GM23338 (cell line): ENCODE data around the gene UROS. TPM values are rescaled to one million over a fixed set of nuclear protein-coding genes. Genes with fewer than 3 reads are reported as not detected.

Source experiments
- ATAC-seq: fragments of 200-7000 bp; cut with Tn5 transposase; 3 replicates; pipeline ENCODE4 v1.9.1; 2020
- DNase-seq: peaks from one replicate; pipeline ENCODE4 v3.0.0-alpha.2; 2015; ENCODE audit warnings: low spot score
- H2AFZ ChIP-seq: fragments of 200-600 bp; sonication (generic); 2 replicates; pipeline ENCODE4 v1.8.0; 2016; ENCODE audit warnings: antibody characterized with exemption, mild to moderate bottlenecking, moderate library complexity
- H3F3A ChIP-seq: fragments of 200-600 bp; sonication (generic); replicated peaks from 2 replicates; pipeline ENCODE4 v1.8.0; 2017; ENCODE audit warnings: antibody characterized with exemption, mixed run types, low read depth
- H3K27ac ChIP-seq: fragments of 200-600 bp; sonication (generic); 2 replicates; pipeline ENCODE4 v1.6.1; 2016; ENCODE audit warnings: low read depth
- H3K27me3 ChIP-seq: fragments of 200-600 bp; sonication (generic); 2 replicates; pipeline ENCODE4 v1.8.0; 2016; ENCODE audit warnings: mild to moderate bottlenecking, mixed run types, moderate library complexity; ENCODE audit not compliant: insufficient read depth
- H3K36me3 ChIP-seq: fragments of 200-600 bp; sonication (generic); 2 replicates; pipeline ENCODE4 v1.8.0; 2016; ENCODE audit warnings: mild to moderate bottlenecking; ENCODE audit not compliant: insufficient read depth
- H3K4me1 ChIP-seq: fragments of 200-600 bp; sonication (generic); 2 replicates; pipeline ENCODE4 v1.8.0; 2016; ENCODE audit warnings: mild to moderate bottlenecking, moderate library complexity; ENCODE audit not compliant: insufficient read depth
- H3K4me2 ChIP-seq: fragments of 200-600 bp; sonication (generic); 2 replicates; pipeline ENCODE4 v1.7.1; 2017; ENCODE audit warnings: mixed run types
- H3K4me3 ChIP-seq: fragments of 200-600 bp; sonication (generic); 2 replicates; pipeline ENCODE4 v1.6.1; 2016; ENCODE audit warnings: mixed run types
- H3K79me2 ChIP-seq: fragments of 200-600 bp; sonication (generic); replicated peaks from 2 replicates; pipeline ENCODE4 v1.8.0; 2017; ENCODE audit warnings: mild to moderate bottlenecking; ENCODE audit not compliant: insufficient read depth
- H3K9me2 ChIP-seq: fragments of 200-600 bp; sonication (generic); 2 replicates; pipeline ENCODE4 v1.8.0; 2017; ENCODE audit not compliant: insufficient read depth
- H4K20me1 ChIP-seq: fragments of 200-600 bp; sonication (generic); replicated peaks from 2 replicates; pipeline ENCODE4 v1.8.0; 2017; ENCODE audit warnings: mild to moderate bottlenecking; ENCODE audit not compliant: insufficient read depth
- H3K27ac Mint-ChIP-seq: 2 replicates; pipeline ENCODE4 v1.8.0; 2020; ENCODE audit warnings: inconsistent platforms, mild to moderate bottlenecking, moderate library complexity, mixed read lengths
- H3K27me3 Mint-ChIP-seq: 3 replicates; pipeline ENCODE4 v1.8.0; 2022; ENCODE audit warnings: low read depth, mild to moderate bottlenecking, moderate library complexity, mixed read lengths, inconsistent platforms; ENCODE audit not compliant: insufficient read depth, poor library complexity
- H3K36me3 Mint-ChIP-seq: 3 replicates; pipeline ENCODE4 v1.8.0; 2021; ENCODE audit warnings: low read depth, mild to moderate bottlenecking, inconsistent platforms, moderate library complexity, mixed read lengths
- H3K4me1 Mint-ChIP-seq: 3 replicates; pipeline ENCODE4 v1.8.0; 2020; ENCODE audit warnings: mild to moderate bottlenecking, inconsistent platforms, mixed read lengths
- H3K4me3 Mint-ChIP-seq: 3 replicates; pipeline ENCODE4 v1.8.0; 2021; ENCODE audit warnings: moderate library complexity, mild to moderate bottlenecking, inconsistent platforms, mixed read lengths
- H3K9me3 Mint-ChIP-seq: 3 replicates; pipeline ENCODE4 v1.8.0; 2020; ENCODE audit warnings: moderate library complexity, mild to moderate bottlenecking, inconsistent platforms, mixed read lengths
- CREB1 ChIP-seq: fragments of 250-450 bp; sonication (Bioruptor Pico); IDR thresholded peaks from 2 replicates; pipeline ENCODE4 v1.5.0; 2020; ENCODE audit warnings: low read depth, mild to moderate bottlenecking, moderate library complexity
- CTCF ChIP-seq, 2 experiments: fragments of 200-600 bp in 1 of 2; sonication (generic) in 1 of 2; conservative IDR thresholded peaks; 2 replicates each; pipeline versions ENCODE4 v1.5.1 to v1.6.1; 2016 to 2017; ENCODE audit warnings: antibody characterized with exemption in 2 of 2, low read depth in 2 of 2, mild to moderate bottlenecking in 2 of 2, moderate library complexity in 1 of 2
- ETS1 ChIP-seq: IDR thresholded peaks from 2 replicates; pipeline ENCODE4 v1.6.1; 2016; ENCODE audit warnings: antibody characterized with exemption
- EZH2 ChIP-seq: fragments of 200-600 bp; sonication (generic); IDR thresholded peaks from one replicate; pipeline ENCODE4 v1.8.0; 2017; ENCODE audit warnings: antibody characterized with exemption, mild to moderate bottlenecking, low read depth; ENCODE audit not compliant: unreplicated experiment
- EZH2phosphoT487 ChIP-seq: fragments of 200-600 bp; sonication (generic); IDR thresholded peaks from one replicate; pipeline ENCODE4 v1.8.1; 2018; ENCODE audit warnings: antibody characterized with exemption; ENCODE audit not compliant: unreplicated experiment
- JUNB ChIP-seq: IDR thresholded peaks from one replicate; pipeline ENCODE4 v1.6.1; 2016; ENCODE audit warnings: antibody characterized with exemption; ENCODE audit not compliant: unreplicated experiment
- NANOG ChIP-seq: IDR thresholded peaks from 2 replicates; pipeline ENCODE4 v1.6.1; 2016; ENCODE audit warnings: antibody characterized with exemption, borderline replicate concordance
- POLR2AphosphoS5 ChIP-seq: IDR thresholded peaks from 2 replicates; pipeline ENCODE4 v1.6.1; 2016; ENCODE audit warnings: antibody characterized with exemption, low read depth
- REST ChIP-seq: IDR thresholded peaks from one replicate; pipeline ENCODE4 v1.6.1; 2018; ENCODE audit warnings: antibody characterized with exemption; ENCODE audit not compliant: unreplicated experiment
- STAT1 ChIP-seq: IDR thresholded peaks from one replicate; pipeline ENCODE4 v1.6.1; 2016; ENCODE audit warnings: antibody characterized with exemption; ENCODE audit not compliant: unreplicated experiment
- ZNF114 ChIP-seq: fragments of 250-450 bp; sonication (Bioruptor Pico); IDR thresholded peaks from 2 replicates; pipeline ENCODE4 v1.5.0; 2020; ENCODE audit warnings: mild to moderate bottlenecking, moderate library complexity
- ZNF331 ChIP-seq: fragments of 250-450 bp; sonication (Bioruptor Pico); IDR thresholded peaks from 2 replicates; pipeline ENCODE4 v1.5.0; 2020; ENCODE audit warnings: low read depth, mild to moderate bottlenecking, moderate library complexity
- ZNF462 ChIP-seq: fragments of 250-450 bp; sonication (Bioruptor Pico); IDR thresholded peaks from 2 replicates; pipeline ENCODE4 v1.5.0; 2020; ENCODE audit warnings: mild to moderate bottlenecking, moderate library complexity
- polyA plus RNA-seq: library from polyadenylated mRNA; unstranded; fragments of >200 nt; fragmentation: Nextera tagmentation; extraction: Ambion mirVana; gene quantifications from 2 replicates; pipeline ENCODE4 v1.2.1, GENCODE V29; 2016
- total RNA-seq: library from RNA; depleted of rRNA; stranded (reverse); fragments of >200 nt; shearing (Covaris generic); gene quantifications from 2 replicates; pipeline ENCODE4 v1.2.3, GENCODE V29; 2014

The UROS gene
- total and polyA plus RNA-seq, 2 experiments from 2014 or later = 41.3 to 43.4 TPM

GRCh38 chr10:125836746-125837145 lies 13.7 kb upstream of the UROS start:
- no peaks in the 10 kb centered on the region for H3K9me2 ChIP-seq
- 0 out of 2 replicates have a peak, but pooled peaks cover 4% of the 10 kb centered on the region for H3K79me2 ChIP-seq
- no peak for DNase-seq
- no peak overlapping the region for H2AFZ ChIP-seq
- TF ChIP-seq ETS1 (no peak), ZNF114 (CRISPR knock-in tag) (no peak), STAT1 (no peak), ZNF331 (CRISPR knock-in tag) (no peak), NANOG (no peak), EZH2 (no peak), ZNF462 (CRISPR knock-in tag) (no peak), CTCF (conservative IDR thresholded peaks at IDR 0.05; ENCODE audit: low read depth in 2 of 2) (no peak), REST (no peak), CREB1 (CRISPR knock-in tag) (no peak), JUNB (no peak), POLR2AphosphoS5 (no peak), EZH2phosphoT487 (no peak)
- H3K36me3 Mint-ChIP-seq = peaks cover 73% of the 10 kb centered on the region
- H3K36me3 ChIP-seq = peaks cover 40% of the 10 kb centered on the region
- H3K4me1 Mint-ChIP-seq = no peaks in the 10 kb centered on the region
- no peak overlapping the region for H3K27ac Mint-ChIP-seq
- no peak overlapping the region for H3K4me3 ChIP-seq
- no peaks in the 10 kb centered on the region; the same call in none of the 2 replicates for H4K20me1 ChIP-seq
- H3F3A ChIP-seq = no peaks in the 10 kb centered on the region
- no peak overlapping the region for H3K4me2 ChIP-seq
- H3K4me1 ChIP-seq = no peaks in the 10 kb centered on the region
- H3K27me3 Mint-ChIP-seq = peaks cover 2% of the 10 kb centered on the region
- H3K27me3 ChIP-seq = no peaks in the 10 kb centered on the region
- no peak for ATAC-seq
- H3K4me3 Mint-ChIP-seq = no peak overlapping the region
- H3K27ac ChIP-seq = no peak overlapping the region
- no peaks in the 10 kb centered on the region for H3K9me3 Mint-ChIP-seq
